T-helper 22 cell (primary cell): ENCODE data around the gene SYNPO2L.
"Not testable (repeated sequence)": the region's sequence is repeated elsewhere in the genome, so short reads cannot be mapped to it uniquely, and the experiment has no call there.

Experiments
- DNase-seq: peaks from one replicate; pipeline ENCODE4 v3.0.0-alpha.2; 2020; ENCODE audit warnings: low read depth

Gene SYNPO2L

DNA sequence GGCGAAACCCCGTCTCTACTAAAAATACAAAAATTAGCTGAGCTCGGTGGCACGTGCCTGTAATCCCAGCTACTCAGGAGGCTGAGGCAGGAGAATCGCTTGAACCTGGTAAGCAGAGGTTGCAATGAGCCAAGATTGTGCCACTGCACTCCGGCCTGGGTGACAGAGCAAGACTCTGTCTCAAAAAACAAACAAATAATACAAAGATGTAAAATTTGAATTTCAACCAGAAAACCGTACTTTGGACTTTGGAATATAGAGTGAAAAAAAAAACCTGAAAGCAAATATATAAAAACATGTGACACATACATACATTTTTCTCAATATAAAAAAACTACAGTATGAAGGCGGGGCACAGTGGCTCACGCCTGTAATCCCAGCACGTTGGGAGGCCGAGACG, 34.9 kb downstream of the SYNPO2L start:
- not testable (repeated sequence) for DNase-seq

DNA sequence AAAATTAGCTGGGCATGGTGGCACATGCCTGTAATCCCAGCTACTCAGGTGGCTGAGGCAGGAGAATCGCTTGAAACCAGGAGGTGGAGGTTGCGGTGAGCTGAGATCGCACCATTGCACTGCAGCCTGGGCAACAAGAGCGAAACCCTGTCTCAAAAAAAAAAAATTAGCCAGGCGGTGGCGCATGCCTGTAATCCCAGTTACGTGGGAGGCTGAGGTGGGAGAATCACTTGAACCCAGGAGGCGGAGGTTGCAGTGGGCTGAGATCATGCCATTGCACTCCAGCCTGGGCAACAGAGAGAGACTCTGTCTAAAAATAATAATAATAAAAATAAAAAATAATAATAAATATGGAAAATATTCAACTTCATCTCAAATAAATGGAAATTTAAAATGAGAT, 38.7 kb downstream of the SYNPO2L start:
- not testable (repeated sequence) for DNase-seq

DNA sequence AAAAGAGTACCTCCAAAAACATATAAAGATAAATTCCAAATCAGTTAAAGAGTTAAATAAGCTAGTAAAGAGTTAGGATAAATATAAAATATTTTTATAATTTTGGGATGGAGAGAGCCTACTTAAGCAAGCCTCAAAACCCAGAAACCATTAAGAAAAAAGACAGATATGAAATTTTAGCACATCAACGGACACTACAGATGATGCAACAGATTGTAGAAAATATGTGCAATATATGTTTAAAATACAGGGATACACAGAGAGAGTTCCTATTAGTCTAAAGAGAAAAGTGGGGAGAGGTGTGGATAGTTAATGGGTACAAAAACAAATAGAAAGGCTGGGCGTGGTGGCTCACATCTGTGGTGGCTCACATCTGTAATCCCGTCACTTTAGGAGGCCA, 41.1 kb downstream of the SYNPO2L start:
- no peak for DNase-seq

DNA sequence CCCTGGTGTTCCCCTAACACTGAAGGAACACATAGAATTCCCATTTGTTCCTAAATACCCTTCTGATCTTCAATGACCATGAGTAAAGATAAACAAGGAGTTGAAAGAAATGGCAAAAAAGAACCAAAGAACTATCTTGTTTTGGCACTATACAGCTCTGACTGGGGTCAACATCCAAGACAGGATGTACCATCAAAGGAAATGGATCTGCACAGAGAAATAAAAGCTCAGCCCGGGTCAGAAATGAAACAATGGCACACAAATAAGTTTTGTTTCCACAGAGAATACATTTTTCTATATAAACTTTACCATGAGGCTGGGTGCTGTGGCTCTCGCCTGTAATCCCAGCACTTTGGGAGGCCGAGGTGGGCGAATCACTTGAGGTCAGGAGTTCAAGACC, 46.7 kb downstream of the SYNPO2L start:
- no peak for DNase-seq

DNA sequence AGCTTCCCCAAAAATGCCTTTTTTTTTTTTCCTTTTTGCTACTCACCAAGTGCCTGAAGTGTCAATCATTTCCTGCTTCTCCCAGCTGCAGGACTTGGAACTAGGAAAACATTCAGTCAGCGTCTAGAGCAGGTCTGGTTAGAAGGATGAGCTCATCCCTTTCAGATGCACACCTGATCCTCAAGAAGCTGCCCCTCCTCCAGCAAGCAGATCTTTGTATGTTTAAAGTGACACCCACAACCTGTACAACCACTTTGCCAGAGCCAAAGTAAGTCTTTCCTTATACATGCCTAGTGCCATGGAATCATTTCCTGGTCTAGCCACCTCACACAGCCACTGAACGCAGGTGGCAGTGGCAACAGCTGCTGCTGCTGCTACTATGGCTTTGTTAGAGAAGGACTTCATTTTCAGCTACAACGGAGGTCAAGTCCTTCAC, 54.3 kb downstream of the SYNPO2L start:
- no peak for DNase-seq

DNA sequence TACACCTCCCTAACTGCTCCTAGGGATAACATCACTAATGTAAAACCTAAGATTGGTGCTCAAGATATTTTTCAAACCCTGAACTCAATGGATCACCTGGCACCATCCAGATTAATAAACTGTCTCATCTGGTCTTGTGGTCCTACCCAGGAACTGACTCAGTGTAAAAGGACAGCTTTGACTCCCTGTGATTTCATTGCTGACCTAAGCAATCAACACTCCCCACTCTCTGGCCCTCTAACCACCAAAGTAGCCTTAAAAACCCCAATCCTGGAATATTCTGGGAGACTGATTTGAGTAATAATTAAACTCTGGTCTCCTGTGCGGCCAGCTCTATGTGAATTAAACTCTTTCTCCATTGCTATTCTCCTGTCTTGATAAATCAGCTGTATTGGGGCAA, 58.5 kb downstream of the SYNPO2L start:
- DNase-seq, result no peak
